Neural cell (in vitro differentiated cells): ENCODE measurements around the gene FBXO42. TPM values are rescaled to one million over a fixed set of nuclear protein-coding genes. Genes with fewer than 3 reads are reported as not detected.
"Not testable (repeated sequence)": the region's sequence is repeated elsewhere in the genome, so short reads cannot be mapped to it uniquely, and the experiment has no call there.

Source experiments
- H2AFZ ChIP-seq: fragments of 200-600, 300-800 bp; sonication (generic), shearing (Covaris generic); 2 replicates; pipeline ENCODE4 v1.6.0; 2014; ENCODE audit warnings: low read depth, mild to moderate bottlenecking, antibody characterized with exemption, low read length, moderate library complexity
- H3F3A ChIP-seq: fragments of 200-600 bp; shearing (Covaris generic); 2 replicates; pipeline ENCODE4 v1.6.1; 2016; ENCODE audit warnings: mild to moderate bottlenecking, moderate library complexity, mixed read lengths, antibody characterized with exemption, low read length; ENCODE audit not compliant: insufficient read depth, poor library complexity, severe bottlenecking
- H3K27ac ChIP-seq: fragments of 200-600, 300-800 bp; sonication (generic), shearing (Covaris generic); 2 replicates; pipeline ENCODE4 v1.5.1; 2014; ENCODE audit warnings: mild to moderate bottlenecking, low read length, moderate library complexity
- H3K27me3 ChIP-seq: fragments of 300-800, 200-600 bp; sonication (generic), shearing (Covaris generic); 2 replicates; pipeline ENCODE4 v1.6.0; 2014; ENCODE audit warnings: mild to moderate bottlenecking, low read depth, low read length, moderate library complexity; ENCODE audit not compliant: insufficient read depth
- H3K36me3 ChIP-seq: fragments of 300-800, 200-600 bp; sonication (generic), shearing (Covaris generic); 2 replicates; pipeline ENCODE4 v1.5.1; 2014; ENCODE audit warnings: mild to moderate bottlenecking, antibody characterized with exemption, low read length, moderate library complexity; ENCODE audit not compliant: insufficient read depth
- H3K4me2 ChIP-seq: fragments of 300-800, 200-600 bp; sonication (generic), shearing (Covaris generic); 2 replicates; pipeline ENCODE4 v1.6.0; 2014; ENCODE audit warnings: mild to moderate bottlenecking, low read length
- H3K4me3 ChIP-seq: fragments of 300-800, 200-600 bp; sonication (generic), shearing (Covaris generic); 2 replicates; pipeline ENCODE4 v1.5.1; 2014; ENCODE audit warnings: mild to moderate bottlenecking, low read length, moderate library complexity
- H3K79me2 ChIP-seq: fragments of 200-600 bp; shearing (Covaris generic); replicated peaks from 2 replicates; pipeline ENCODE4 v1.6.0; 2014; ENCODE audit warnings: mild to moderate bottlenecking, low read length, moderate library complexity; ENCODE audit not compliant: insufficient read depth
- H3K9ac ChIP-seq: fragments of 300-800, 200-600 bp; sonication (generic), shearing (Covaris generic); 2 replicates; pipeline ENCODE4 v1.6.1; 2016; ENCODE audit warnings: mild to moderate bottlenecking, low read length, mixed read lengths
- H3K9me2 ChIP-seq: fragments of 200-600 bp; shearing (Covaris generic); 2 replicates; pipeline ENCODE4 v1.6.1; 2016; ENCODE audit warnings: mild to moderate bottlenecking, low read length, mixed read lengths; ENCODE audit not compliant: insufficient read depth
- H3K9me3 ChIP-seq: fragments of 200-600, 300-800 bp; sonication (generic), shearing (Covaris generic); 2 replicates; pipeline ENCODE4 v1.6.1; 2016; ENCODE audit warnings: mild to moderate bottlenecking, mixed run types, low read length, moderate library complexity, mixed read lengths
- H4K20me1 ChIP-seq: fragments of 200-600 bp; shearing (Covaris generic); 2 replicates; pipeline ENCODE4 v1.6.1; 2016; ENCODE audit warnings: mild to moderate bottlenecking, mixed run types; ENCODE audit not compliant: insufficient read depth
- CTCF ChIP-seq: fragments of 450-650 bp; IDR thresholded peaks from 2 replicates; pipeline ENCODE4 v1.5.1; 2014; ENCODE audit warnings: antibody characterized with exemption, mild to moderate bottlenecking, moderate library complexity; ENCODE audit not compliant: poor library complexity, severe bottlenecking
- EP300 ChIP-seq: fragments of 450-650 bp; conservative IDR thresholded peaks from 2 replicates; pipeline ENCODE4 v1.6.1; 2014; ENCODE audit warnings: antibody characterized with exemption, mild to moderate bottlenecking, moderate library complexity; ENCODE audit not compliant: poor library complexity, severe bottlenecking
- EZH2 ChIP-seq: fragments of 200-600, 300-800 bp; shearing (Covaris generic), sonication (generic); IDR thresholded peaks from 2 replicates; pipeline ENCODE4 v1.6.1; 2014; ENCODE audit warnings: antibody characterized with exemption, low read length, borderline replicate concordance, mild to moderate bottlenecking; ENCODE audit not compliant: insufficient read depth, poor library complexity, severe bottlenecking
- MXI1 ChIP-seq: fragments of 450-650 bp; conservative IDR thresholded peaks from 2 replicates; pipeline ENCODE4 v1.6.1; 2014; ENCODE audit warnings: antibody characterized with exemption, mild to moderate bottlenecking; ENCODE audit not compliant: poor library complexity, severe bottlenecking
- POLR2AphosphoS5 ChIP-seq: IDR thresholded peaks from 2 replicates; pipeline ENCODE4 v1.6.1; 2012
- RAD21 ChIP-seq: fragments of 450-650 bp; conservative IDR thresholded peaks from 2 replicates; pipeline ENCODE4 v1.6.1; 2014; ENCODE audit warnings: antibody characterized with exemption, mild to moderate bottlenecking, moderate library complexity
- REST ChIP-seq: IDR thresholded peaks from 2 replicates; pipeline ENCODE4 v1.6.1; 2012; ENCODE audit warnings: borderline replicate concordance
- SMC3 ChIP-seq: fragments of 450-650 bp; conservative IDR thresholded peaks from 2 replicates; pipeline ENCODE4 v1.6.1; 2014; ENCODE audit warnings: antibody characterized with exemption, mild to moderate bottlenecking, moderate library complexity; ENCODE audit not compliant: poor library complexity
- TAF1 ChIP-seq: IDR thresholded peaks from 2 replicates; pipeline ENCODE4 v1.6.1; 2012; ENCODE audit warnings: low read depth
- polyA plus RNA-seq: library from polyadenylated mRNA; depleted of rRNA; stranded (reverse); fragments of >200 nt; gene quantifications from 2 replicates; pipeline ENCODE4 v1.2.3, GENCODE V29; 2014

FBXO42 gene
- polyA plus RNA-seq, 1 donor from 2014 or later = 30.1 TPM

- H3K9ac ChIP-seq = no peak overlapping the region
- H3K4me2 ChIP-seq = no peak overlapping the region
- no peak overlapping the region for H3K27ac ChIP-seq
- no peak overlapping the region for H3K4me3 ChIP-seq
- no peaks in the 10 kb centered on the region for H4K20me1 ChIP-seq
- no peaks in the 10 kb centered on the region for H3K79me2 ChIP-seq
- no peaks in the 10 kb centered on the region for H3K9me2 ChIP-seq
- H3K27me3 ChIP-seq = no peaks in the 10 kb centered on the region
- no peaks in the 10 kb centered on the region for H3K9me3 ChIP-seq
- no peaks in the 10 kb centered on the region for H3F3A ChIP-seq
- no peak for TF ChIP-seq MXI1
- TF ChIP-seq CTCF = no peak
- no peak for TF ChIP-seq RAD21
- no peak for TF ChIP-seq REST
- no peak for TF ChIP-seq TAF1
- no peak for TF ChIP-seq EZH2
- no peak for TF ChIP-seq POLR2AphosphoS5
- no peak for TF ChIP-seq EP300
- TF ChIP-seq SMC3 = no peak
- H2AFZ ChIP-seq = no peak overlapping the region
- H3K36me3 ChIP-seq = peaks cover 5% of the 10 kb centered on the region
Measured at GRCh38 chr1:16246961-16247360, 105.3 kb downstream of the FBXO42 start.

GRCh38 chr1:16246239-16246638 lies 106.0 kb downstream of the FBXO42 start:
- not testable (repeated sequence) for H4K20me1 ChIP-seq, H3K27ac ChIP-seq, H3K36me3 ChIP-seq, H2AFZ ChIP-seq, H3K4me3 ChIP-seq, H3K79me2 ChIP-seq, H3F3A ChIP-seq, H3K9me3 ChIP-seq, H3K9ac ChIP-seq, H3K27me3 ChIP-seq, H3K9me2 ChIP-seq, H3K4me2 ChIP-seq
